ENCODE data around the gene RNF114. TPM values are rescaled to one million over a fixed set of nuclear protein-coding genes. Genes with fewer than 3 reads are reported as not detected.
A peak's percentile ranks its signal among the peaks of the same experiment; 100 is the strongest.
"Not testable (repeated sequence)": the region's sequence is repeated elsewhere in the genome, so short reads cannot be mapped to it uniquely, and the experiment has no call there.

The RNF114 gene
- total RNA-seq, 1 donor from 2014 or later = 52.1 TPM

- DNase-seq = no peak
- intact Hi-C loops (cut with DNase I) = no loop called here
- no peak for ATAC-seq (ENCODE audit: poor library complexity)
Observed at GRCh38 chr20:49948809-49949507, 12.8 kb downstream of the RNF114 start.

GRCh38 chr20:49951151-49951550 lies 15.0 kb downstream of the RNF114 start:
- ATAC-seq (ENCODE audit: poor library complexity) (no peak), DNase-seq (no peak)
- intact Hi-C loops (cut with DNase I) = no loop called here

GRCh38 chr20:49955167-49955566 lies 19.0 kb downstream of the RNF114 start:
- DNase-seq (no peak), ATAC-seq (ENCODE audit: poor library complexity) (peak; percentile 9)
- intact Hi-C loops (cut with DNase I) = no loop called here

GRCh38 chr20:49955830-49956396 lies 19.7 kb downstream of the RNF114 start:
- ATAC-seq (ENCODE audit: poor library complexity); intact Hi-C loops (cut with DNase I); DNase-seq: not testable (repeated sequence)

- ATAC-seq (ENCODE audit: poor library complexity) = no peak
- intact Hi-C loops (cut with DNase I) = no loop called here
- no peak for DNase-seq
Observed at GRCh38 chr20:49956689-49957088, 20.5 kb downstream of the RNF114 start.

GRCh38 chr20:49957089-49957938 lies 21.1 kb downstream of the RNF114 start:
- peak; percentile 86 for DNase-seq
- ATAC-seq (ENCODE audit: poor library complexity); intact Hi-C loops (cut with DNase I): not testable (repeated sequence)

GRCh38 chr20:49961413-49961812 lies 25.2 kb downstream of the RNF114 start:
- ATAC-seq (ENCODE audit: poor library complexity) (no peak), DNase-seq (no peak)
- intact Hi-C loops (cut with DNase I) = no loop called here

- DNase-seq (no peak), ATAC-seq (ENCODE audit: poor library complexity) (no peak)
- intact Hi-C loops (cut with DNase I) = no loop called here
Observed at GRCh38 chr20:49964964-49965780, 29.0 kb downstream of the RNF114 start.

- ATAC-seq (ENCODE audit: poor library complexity) (no peak), DNase-seq (no peak)
- intact Hi-C loops (cut with DNase I) = no loop called here
Observed at GRCh38 chr20:49965781-49966305, 29.6 kb downstream of the RNF114 start.

GRCh38 chr20:49966861-49967260 lies 30.7 kb downstream of the RNF114 start:
- intact Hi-C loops (cut with DNase I) = no loop called here
- DNase-seq (no peak), ATAC-seq (ENCODE audit: poor library complexity) (no peak)

- intact Hi-C loops (cut with DNase I) = no loop called here
- ATAC-seq (ENCODE audit: poor library complexity) (no peak), DNase-seq (no peak)
Observed at GRCh38 chr20:49969234-49969633, 33.0 kb downstream of the RNF114 start.

GRCh38 chr20:49969946-49970345 lies 33.7 kb downstream of the RNF114 start:
- ATAC-seq (ENCODE audit: poor library complexity) = no peak
- intact Hi-C loops (cut with DNase I) = no loop called here

GRCh38 chr20:49970498-49970897 lies 34.3 kb downstream of the RNF114 start:
- DNase-seq (no peak), ATAC-seq (ENCODE audit: poor library complexity) (no peak)
- intact Hi-C loops (cut with DNase I) = no loop called here

More at GRCh38 chr20:49969946-49970345, 33.7 kb downstream of the RNF114 start:
- DNase-seq = no peak

- no peak for ATAC-seq (ENCODE audit: poor library complexity)
- no peak for DNase-seq
- intact Hi-C loops (cut with DNase I) = no loop called here
Observed at GRCh38 chr20:49973981-49974380, 37.8 kb downstream of the RNF114 start.

GRCh38 chr20:49976542-49976941 lies 40.3 kb downstream of the RNF114 start:
- no peak for DNase-seq
- no peak for ATAC-seq (ENCODE audit: poor library complexity)
- intact Hi-C loops (cut with DNase I) = no loop called here

GRCh38 chr20:49977740-49978139 lies 41.5 kb downstream of the RNF114 start:
- ATAC-seq (ENCODE audit: poor library complexity); DNase-seq; intact Hi-C loops (cut with DNase I): not testable (repeated sequence)

- ATAC-seq (ENCODE audit: poor library complexity) (no peak), DNase-seq (no peak)
- intact Hi-C loops (cut with DNase I) = no loop called here
Observed at GRCh38 chr20:49978685-49979029, 42.5 kb downstream of the RNF114 start.

- DNase-seq = peak; percentile 56
- intact Hi-C loops (cut with DNase I) = no loop called here
Observed at GRCh38 chr20:49979030-49979832, 43.0 kb downstream of the RNF114 start.

More at GRCh38 chr20:49979030-49979832, 43.0 kb downstream of the RNF114 start:
- peak; percentile 77 for ATAC-seq (ENCODE audit: poor library complexity)

Data from Right ventricle myocardium superior (tissue), 1 donor.